Right renal pelvis (tissue), 4 donors: ENCODE measurements around the gene HAUS7. TPM values are rescaled to one million over a fixed set of nuclear protein-coding genes. Genes with fewer than 3 reads are reported as not detected.
"Not testable (repeated sequence)": the region's sequence is repeated elsewhere in the genome, so short reads cannot be mapped to it uniquely, and the experiment has no call there.

Experiments used
- DNase-seq, 4 donors: peaks; one replicate each; pipeline ENCODE4 v3.0.0-alpha.2; 2013; ENCODE audit warnings: low read depth in 4 of 4, low spot score in 3 of 4, missing footprints in 1 of 4
- polyA plus RNA-seq, 4 donors: library from polyadenylated mRNA; unstranded; fragments of 120-200 nt; gene quantifications; one replicate each; pipeline ENCODE4 v1.2.1, GENCODE V29; 2013; ENCODE audit not compliant: insufficient read length in 4 of 4

HAUS7 gene
- polyA plus RNA-seq, 4 donors: 24.3 to 34.0 (median 27.2) TPM

DNA sequence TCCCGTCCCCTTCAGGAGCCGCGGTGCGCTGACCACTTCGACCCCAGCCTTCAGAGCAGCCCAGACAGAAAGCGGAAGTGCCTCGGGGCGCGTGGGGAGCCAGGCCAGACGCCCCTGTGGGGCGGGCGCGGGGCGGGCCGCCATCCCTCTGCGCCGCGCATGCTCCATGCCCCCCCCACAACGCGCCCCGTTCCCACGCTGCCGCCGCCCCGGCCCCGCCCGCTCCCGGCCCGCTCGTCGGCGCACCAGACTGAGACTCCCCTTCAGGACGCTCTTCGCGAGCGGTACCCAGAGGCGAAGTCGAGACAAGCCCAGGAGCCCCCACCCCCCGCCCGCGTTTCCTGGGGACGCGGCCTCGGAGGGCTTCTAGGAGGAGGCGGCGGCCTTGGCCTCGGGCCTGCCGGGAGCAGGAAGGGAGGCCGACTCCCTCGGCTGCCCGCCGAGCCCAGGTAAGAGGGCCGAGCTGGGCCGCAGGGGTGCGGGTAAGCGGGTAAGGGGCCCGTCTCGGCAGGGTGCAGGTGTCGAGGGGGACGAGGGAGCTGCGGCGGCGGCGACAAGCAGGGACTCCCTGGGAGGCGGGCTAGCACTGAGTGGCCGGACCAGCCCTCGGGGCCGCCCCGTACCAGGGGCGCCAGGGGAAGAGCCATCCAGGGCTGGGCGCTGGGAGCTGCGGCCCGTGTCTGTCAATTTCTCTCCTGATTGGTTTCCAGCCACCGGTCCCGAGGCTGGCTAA, 59.0 kb downstream of the HAUS7 start, which contains the start of gene ZFP92:
TSS of gene ZFP92 (plus strand) at position 218 of the 733 bp plus-strand sequence. CDS start 6,851 bp downstream, outside the sequence.
- no peak for DNase-seq

DNA sequence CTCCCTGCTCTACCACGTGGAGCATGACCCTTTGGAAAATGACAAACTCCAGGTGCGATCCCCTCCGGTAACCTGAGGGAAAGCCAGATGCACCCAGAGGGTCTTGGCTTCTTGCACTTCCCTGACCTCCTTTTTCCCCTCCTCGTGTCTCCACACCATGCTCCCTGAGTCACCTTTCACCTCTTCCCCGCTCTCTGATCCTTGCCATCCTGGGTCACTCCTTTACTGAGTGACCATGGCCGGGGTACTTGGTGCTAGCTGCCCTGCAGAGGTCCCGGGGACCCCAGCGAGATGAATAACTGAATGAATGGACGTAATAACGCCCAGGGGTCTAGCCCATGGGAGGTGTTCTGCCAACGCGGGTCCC, 59.5 kb downstream of the HAUS7 start:
- DNase-seq: no peak

DNA sequence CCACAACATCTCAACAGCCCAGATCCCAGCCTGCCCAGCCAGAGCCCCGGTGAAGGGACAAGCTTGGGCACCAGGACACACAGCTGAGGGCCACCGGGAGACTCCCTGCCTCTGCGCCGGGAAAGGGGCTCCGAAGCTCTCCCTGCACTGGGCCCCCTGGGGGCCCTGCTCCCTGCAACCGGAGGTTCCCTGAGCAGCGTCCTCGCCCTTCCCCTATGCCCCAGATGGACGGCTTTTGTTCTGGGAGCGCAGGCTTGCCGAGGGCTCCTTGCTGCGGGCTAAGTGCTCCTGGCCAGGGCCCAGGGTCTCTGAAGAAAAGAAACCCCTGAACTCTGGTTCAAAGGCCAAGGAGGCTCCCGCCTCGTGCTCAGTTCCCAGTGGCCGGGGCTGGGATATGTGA, 60.0 kb downstream of the HAUS7 start:
- DNase-seq: no peak

DNA sequence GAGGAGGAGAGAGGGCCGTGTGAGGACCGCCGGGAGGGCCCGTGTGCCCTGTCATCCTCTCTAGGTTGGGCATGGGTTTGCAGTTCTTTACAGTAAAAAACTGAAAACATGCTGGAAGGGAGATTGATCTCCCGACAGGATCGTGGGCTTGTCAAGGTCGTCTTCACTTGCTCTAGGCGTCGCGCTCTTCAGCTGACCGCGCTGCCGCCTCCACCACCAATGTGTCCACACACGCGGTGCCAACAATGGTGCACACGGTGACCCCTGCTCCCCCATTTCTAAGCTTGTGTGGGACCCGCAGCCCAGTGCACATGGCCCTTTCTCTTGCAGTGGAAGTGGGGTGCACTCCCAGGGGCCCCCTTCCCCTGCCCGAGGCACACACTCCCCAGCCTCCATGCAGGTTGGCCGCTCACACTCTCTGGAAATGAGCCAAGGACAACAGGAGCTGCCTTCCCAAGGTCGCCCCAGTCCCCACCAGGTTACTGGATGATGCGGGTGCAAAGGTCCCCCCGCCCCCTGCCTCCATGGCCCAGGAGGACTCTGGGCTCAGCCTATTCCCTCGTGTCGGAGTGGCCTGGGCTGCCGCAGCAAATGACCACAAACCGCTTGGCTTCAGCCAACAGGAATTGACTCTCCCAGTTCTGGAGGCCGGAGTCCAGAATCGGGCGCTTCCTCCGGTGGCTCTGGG, 60.8 kb downstream of the HAUS7 start:
- DNase-seq: no peak

DNA sequence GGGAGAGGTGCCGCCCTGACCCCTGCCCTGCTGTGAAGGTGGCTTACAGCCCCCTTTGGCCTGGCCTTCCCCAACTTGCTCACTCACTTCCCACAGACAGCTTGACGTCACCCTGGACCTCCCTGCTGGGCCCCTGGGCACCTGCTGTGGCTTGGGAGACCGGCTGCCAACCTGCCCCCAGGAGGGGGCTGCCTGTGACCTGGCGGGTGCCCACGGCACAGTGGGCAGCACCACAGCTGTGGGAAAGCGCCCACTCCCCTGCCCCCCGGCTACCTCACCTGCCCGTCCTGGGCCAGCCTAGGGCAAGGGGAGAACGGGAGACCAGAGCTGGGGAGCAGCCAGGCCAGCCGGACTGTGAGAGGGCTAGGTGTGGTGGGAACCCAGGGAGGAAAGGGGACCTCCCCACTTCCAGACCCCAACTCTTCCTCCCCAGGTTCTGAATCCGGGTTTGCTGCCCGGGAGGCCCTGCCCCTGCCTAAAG, 61.5 kb downstream of the HAUS7 start:
- no peak for DNase-seq

DNA sequence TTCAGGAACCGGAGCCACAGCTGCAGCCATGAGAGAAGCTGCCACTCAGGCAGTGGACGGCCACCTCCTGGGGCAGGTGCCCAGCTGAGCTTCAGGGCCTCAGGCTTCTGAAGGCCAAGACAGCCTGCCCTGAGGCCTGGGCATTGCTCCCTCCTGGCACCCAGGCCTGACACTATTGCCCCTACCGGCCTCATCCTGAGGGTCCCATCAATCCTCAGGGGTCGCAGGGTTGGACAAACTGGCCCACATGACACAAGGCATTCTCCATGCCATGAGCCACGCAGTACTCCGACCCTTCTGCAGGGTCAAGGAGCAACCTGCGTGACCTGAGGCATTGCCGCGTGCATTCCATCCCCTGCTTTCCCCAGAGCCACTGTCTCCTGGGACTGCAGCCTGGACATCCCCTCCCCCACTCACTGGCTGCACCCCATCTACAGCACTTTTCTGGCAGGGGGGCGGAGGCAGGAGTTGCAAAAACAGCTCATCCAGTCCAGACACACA, 62.1 kb downstream of the HAUS7 start:
- DNase-seq: no peak

DNA sequence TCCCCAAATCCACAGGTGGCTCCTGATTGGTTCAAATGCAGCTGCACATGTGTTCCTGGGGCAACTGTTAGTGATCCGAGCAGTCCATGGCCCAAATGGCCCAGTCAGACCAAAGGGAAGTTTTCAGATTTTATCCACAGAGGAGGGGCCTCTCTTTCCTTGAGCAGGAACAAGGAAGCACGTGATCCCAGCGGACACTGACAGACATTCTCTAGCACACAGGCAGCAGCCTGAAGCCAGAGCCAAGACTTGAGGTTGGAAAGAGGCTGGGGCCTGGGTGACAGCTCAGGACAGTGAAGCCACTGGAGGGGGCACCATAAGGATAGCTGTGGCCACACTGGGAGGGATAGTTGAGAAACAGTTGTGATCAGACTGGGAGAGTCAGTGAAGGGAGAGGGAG, 62.6 kb downstream of the HAUS7 start:
- DNase-seq: no peak

DNA sequence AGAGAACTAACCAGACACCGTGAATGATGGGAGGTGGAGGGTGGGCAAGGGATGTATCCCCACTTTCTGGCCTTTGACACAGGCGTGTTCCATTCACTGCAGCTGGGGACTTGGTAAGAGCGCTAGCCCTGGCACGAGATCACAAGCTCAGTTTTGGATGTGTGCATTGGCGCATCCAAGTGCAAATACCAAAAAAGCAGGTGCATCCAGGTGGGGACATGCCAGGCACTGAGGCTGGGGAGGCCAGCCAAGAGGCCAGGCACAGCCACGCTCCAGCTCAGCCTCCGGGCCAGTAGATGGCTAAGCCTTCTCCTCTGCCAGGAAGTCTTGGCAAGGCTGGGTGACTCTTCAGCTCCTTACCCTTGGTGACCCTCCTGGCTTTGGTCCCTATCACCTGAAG, 63.5 kb downstream of the HAUS7 start:
- DNase-seq: no peak

DNA sequence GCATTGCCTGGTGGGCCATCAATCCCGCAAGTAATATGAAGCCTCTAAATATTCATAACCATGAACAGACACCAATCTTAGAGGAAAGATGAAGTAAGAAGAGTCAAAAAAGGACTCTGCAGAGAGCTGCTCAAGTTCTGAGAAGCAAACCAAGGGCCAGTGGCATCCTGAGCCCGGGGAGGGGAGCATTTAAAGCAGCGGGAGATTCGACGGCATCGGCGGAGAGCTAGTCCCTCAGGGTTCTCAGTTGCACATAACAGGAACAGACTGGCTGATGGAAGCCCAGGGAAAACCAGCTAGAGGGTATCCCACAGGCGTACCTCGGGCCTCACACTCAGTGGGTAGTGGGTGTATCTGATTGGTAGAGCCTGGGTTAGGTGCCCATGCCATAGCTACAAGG, 64.4 kb downstream of the HAUS7 start:
- no peak for DNase-seq

DNA sequence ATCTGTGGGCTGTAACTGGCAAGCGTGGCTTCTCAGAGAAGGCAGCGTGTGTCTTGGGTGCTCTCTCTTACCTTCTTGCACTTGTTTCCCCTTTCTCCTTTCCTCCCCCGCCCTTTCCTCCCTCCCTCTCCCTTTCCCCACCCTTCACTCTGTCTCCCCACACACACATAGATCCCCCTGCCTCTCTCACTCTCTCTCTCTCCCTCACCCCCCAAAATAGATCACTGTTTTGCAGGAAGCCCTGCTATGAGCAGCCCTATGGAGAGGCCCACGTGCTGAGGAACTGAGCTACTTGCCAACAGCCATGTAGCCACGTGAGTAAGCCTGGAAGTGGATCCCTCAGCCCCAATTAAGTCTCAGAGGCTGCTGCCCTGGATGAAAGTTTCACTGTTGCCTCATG, 65.0 kb downstream of the HAUS7 start:
- no peak for DNase-seq

DNA sequence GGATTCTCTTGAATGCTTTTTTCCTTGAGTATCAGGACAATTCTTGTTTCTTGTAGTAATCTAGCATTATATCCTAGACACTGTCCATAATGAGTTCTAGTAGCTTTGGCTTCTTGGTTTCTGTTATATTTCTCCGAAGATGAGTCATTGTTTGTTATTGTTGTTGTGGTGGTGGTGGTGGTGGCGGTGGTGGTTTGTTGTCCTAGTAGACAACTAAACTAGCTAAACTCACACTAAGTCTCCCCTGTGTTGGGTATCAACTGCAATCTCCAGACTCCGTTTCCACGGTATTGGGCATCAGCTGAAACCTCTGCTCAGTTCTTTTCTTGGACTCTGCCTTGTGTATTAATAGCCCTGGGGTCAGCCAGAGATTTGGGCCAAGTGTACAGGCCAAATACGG, 66.0 kb downstream of the HAUS7 start:
- DNase-seq: not testable (repeated sequence)

DNA sequence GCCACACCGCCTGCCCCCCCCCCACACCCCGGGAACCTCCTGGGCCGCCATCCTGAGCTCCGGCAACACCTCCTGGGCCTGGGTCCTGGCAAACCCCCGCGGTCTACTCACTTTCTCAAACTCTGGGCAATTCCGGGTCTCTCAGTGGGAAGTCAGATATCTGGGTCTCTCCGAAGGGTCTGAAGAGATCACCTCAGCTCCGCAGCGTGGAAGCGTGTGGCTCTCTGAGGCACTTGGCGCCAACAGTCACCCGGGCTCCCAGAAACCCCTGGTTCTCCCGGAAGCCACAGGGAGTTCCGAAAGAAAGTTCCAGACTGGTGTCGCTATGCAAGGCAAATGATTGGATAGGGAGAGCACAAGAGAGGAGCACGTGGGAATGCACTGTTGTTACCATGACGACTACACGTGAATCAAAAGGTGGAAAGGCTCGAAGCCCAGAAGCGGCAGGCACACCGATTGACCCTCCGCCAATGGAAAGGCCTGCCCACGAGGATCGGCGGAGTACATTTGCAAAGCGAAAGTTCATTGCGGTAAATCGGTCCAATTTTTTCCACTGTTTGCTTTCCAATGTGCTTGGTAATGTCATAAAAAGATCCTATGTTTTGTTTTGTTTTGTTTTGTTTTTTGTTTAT, 69.1 kb downstream of the HAUS7 start, which contains the start of gene PNMA6E:
TSS of gene PNMA6E (minus strand) at position 218 of the 632 bp plus-strand sequence. CDS start 2,501 bp downstream, outside the sequence.
- DNase-seq: no peak

DNA sequence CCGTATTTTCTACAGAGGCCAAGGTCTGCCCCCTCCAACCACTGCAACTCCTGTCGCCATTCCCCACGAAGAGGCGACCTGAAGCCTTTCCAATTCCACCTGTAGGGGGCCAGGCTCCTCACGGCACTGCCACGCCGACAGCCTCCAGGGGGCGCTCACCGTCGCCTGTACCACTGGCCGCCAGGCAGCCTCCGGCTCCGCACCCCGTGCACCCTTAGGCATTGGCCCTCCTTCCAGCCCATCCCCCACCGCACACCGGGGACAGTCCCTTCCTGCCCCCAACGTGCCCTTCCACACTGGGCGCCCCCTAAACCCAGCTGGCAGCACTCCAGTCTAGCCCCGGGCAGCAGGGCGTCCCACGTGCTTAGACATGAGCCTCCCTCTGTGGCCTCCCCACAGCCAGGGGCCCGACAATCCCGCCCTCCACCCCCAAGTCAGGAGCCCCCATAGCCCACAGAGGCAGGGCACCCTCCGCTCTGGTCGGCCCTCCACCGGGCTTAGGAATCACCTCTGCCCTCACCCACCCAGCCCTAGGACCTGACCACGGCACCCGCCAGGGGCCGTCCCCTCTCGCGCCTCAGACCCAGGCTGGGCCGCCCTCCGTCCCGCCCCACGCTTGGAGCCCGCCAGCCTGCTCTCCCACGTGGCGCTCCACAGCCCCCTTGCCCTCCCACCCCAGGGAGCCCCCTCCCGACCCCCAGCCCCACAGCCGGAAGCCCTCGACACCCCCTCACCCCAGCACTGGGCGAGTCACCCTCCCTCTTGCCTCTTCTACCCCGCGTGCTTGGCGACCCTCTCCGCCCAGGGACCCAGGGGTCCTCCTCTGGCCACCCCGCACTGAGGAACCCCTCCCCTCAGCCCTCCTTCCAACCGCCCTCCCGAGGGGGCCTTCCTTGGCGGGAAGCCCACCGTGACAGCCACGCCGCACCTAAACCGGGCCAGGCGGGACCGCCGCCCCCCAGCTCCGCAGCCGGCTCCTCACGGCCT, 69.9 kb downstream of the HAUS7 start:
- DNase-seq: no peak

DNA sequence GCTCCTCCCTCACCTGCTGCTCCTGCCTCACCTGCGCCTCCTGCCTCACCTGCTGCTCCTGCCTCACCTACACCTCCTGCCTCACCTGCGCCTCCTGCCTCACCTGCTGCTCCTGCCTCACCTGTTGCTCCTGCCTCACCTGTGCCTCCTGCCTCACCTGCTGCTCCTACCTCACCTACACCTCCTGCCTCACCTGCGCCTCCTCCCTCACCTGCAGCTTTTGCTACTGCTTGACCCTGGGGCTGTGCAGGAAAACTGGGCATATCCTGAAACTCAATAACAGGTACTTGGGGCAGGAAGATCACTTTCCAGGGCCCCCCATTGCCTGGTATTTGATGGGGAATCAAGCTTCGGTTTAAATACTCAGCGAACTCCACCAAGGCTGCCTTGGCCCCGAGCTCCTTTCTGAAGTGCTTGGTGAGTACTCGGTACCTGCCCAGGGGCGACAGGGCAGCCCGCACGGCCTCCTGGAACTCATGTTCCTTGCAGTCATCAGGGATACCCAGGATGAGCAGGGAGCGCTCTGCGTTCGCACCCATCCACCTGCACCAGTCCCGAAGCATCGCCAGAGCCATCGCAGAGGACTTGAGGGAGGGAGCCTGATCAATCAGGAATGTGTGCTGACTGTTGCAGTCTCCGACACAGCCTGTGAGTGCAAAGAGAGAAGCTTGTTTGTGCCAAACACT, 72.0 kb downstream of the HAUS7 start:
- no peak for DNase-seq

Other genes starting within 250 kb of the HAUS7 start
- under 1 TPM; 0.06 to 0.22 (median 0.18) TPM for gene PNMA6F, start 148.8 kb downstream of the HAUS7 start, polyA plus RNA-seq
- gene ZNF275, start 136.4 kb downstream of the HAUS7 start, polyA plus RNA-seq: 10 to 100 TPM; 18.7 to 22.2 (median 20.6) TPM
- not detected for gene PNMA6E, start 69.2 kb downstream of the HAUS7 start, polyA plus RNA-seq
- gene ZFP92, start 59.1 kb downstream of the HAUS7 start, polyA plus RNA-seq: 1 to 10 TPM in 1 of 4 donors, under 1 TPM in 3; 0.80 to 1.3 (median 0.87) TPM
- under 1 TPM; 0.37 to 0.66 (median 0.48) TPM for gene TREX2, start 24.5 kb downstream of the HAUS7 start, polyA plus RNA-seq
- gene BGN, start 24.4 kb upstream of the HAUS7 start, polyA plus RNA-seq: 100 to 1,000 TPM; 169 to 230 (median 196) TPM
- gene ATP2B3, start 47.1 kb upstream of the HAUS7 start, polyA plus RNA-seq: under 1 TPM; 0.23 to 0.36 (median 0.31) TPM
- 10 to 100 TPM; 17.6 to 20.7 (median 19.3) TPM for gene CCNQ, start 128.6 kb upstream of the HAUS7 start, polyA plus RNA-seq
- gene DUSP9, start 176.6 kb upstream of the HAUS7 start, polyA plus RNA-seq: 10 to 100 TPM; 46.7 to 74.3 (median 49.1) TPM
- gene PNCK, start 203.2 kb upstream of the HAUS7 start, polyA plus RNA-seq: 10 to 100 TPM in 1 of 4 donors, 1 to 10 TPM in 3; 6.2 to 11.4 (median 7.5) TPM
- 10 to 100 TPM; 46.6 to 74.1 (median 52.6) TPM for gene SLC6A8, start 217.3 kb upstream of the HAUS7 start, polyA plus RNA-seq